Measurements from ENCODE around the gene PTPRG. TPM values are rescaled to one million over a fixed set of nuclear protein-coding genes. Genes with fewer than 3 reads are reported as not detected.

PTPRG gene
- polyA plus RNA-seq, 3 donors = not detected

- Histone ChIP-seq H3K27ac (ENCODE audit: low read depth in 1 of 2, low read length in 2 of 2) (no peak overlapping the region), H3K4me2 (replicated peaks; ENCODE audit: extremely low read depth, low read length, poor library complexity, severe bottlenecking) (no peak overlapping the region), H3K4me1 (ENCODE audit: control insufficient read depth in 1 of 2, insufficient read depth in 2 of 2, low read length in 2 of 2) (no peaks in the 10 kb centered on the region), H2AFZ (ENCODE audit: insufficient read depth, low read depth, low read length, poor library complexity, severe bottlenecking) (no peak overlapping the region), H3K79me2 (ENCODE audit: insufficient read depth, low read length) (no peaks in the 10 kb centered on the region), H3K9me3 (replicated peaks in 1 of 2; ENCODE audit: control insufficient read depth in 1 of 2, insufficient read depth in 1 of 2, low read length in 2 of 2) (no peaks in the 10 kb centered on the region), H4K20me1 (ENCODE audit: insufficient read depth, low read length) (no peaks in the 10 kb centered on the region), H3K9ac (ENCODE audit: insufficient read depth, low read length, poor library complexity, severe bottlenecking) (no peak overlapping the region), H3K27me3 (ENCODE audit: control insufficient read depth in 2 of 2, insufficient read depth in 2 of 2, low read length in 2 of 2) (no peaks in the 10 kb centered on the region), H3K4me3 (replicated peaks in 1 of 3; ENCODE audit: low read depth in 2 of 3, low read length in 3 of 3) (no peak overlapping the region), H3K36me3 (replicated peaks in 1 of 2; ENCODE audit: control insufficient read depth in 1 of 2, insufficient read depth in 2 of 2, low read length in 2 of 2) (no peaks in the 10 kb centered on the region)
- WGBS (ENCODE audit: insufficient coverage) = no CpG with 5 or more reads among the region's 7 CpGs
- Mint-ChIP-seq H3K27ac (no peak overlapping the region), H3K4me3 (no peak overlapping the region), H3K9me3 (peaks cover 0 to 4% (median 2%) of the 10 kb centered on the region in 7 donors), H3K4me1 (no peaks in the 10 kb centered on the region), H3K36me3 (no peaks in the 10 kb centered on the region), H3K27me3 (ENCODE audit: low read depth in 3 of 3) (peaks cover 0 to 4% (median 0%) of the 10 kb centered on the region in 3 donors)
- TF ChIP-seq CTCF (IDR thresholded peaks at IDR 0.05) = no peak
- intact Hi-C loops (cut with micrococcal nuclease) = no loop called here
- DNase-seq = no peak
Observed at GRCh38 chr3:61625429-61625828, 64.1 kb downstream of the PTPRG start.

GRCh38 chr3:61626484-61626883, 65.1 kb downstream of the PTPRG start:
- Histone ChIP-seq H3K27ac (ENCODE audit: low read depth in 1 of 2, low read length in 2 of 2) (no peak overlapping the region), H3K27me3 (ENCODE audit: control insufficient read depth in 2 of 2, insufficient read depth in 2 of 2, low read length in 2 of 2) (no peaks in the 10 kb centered on the region), H4K20me1 (ENCODE audit: insufficient read depth, low read length) (no peaks in the 10 kb centered on the region), H3K9me3 (replicated peaks in 1 of 2; ENCODE audit: control insufficient read depth in 1 of 2, insufficient read depth in 1 of 2, low read length in 2 of 2) (no peaks in the 10 kb centered on the region), H3K36me3 (replicated peaks in 1 of 2; ENCODE audit: control insufficient read depth in 1 of 2, insufficient read depth in 2 of 2, low read length in 2 of 2) (no peaks in the 10 kb centered on the region), H3K79me2 (ENCODE audit: insufficient read depth, low read length) (no peaks in the 10 kb centered on the region), H3K4me3 (replicated peaks in 1 of 3; ENCODE audit: low read depth in 2 of 3, low read length in 3 of 3) (no peak overlapping the region), H2AFZ (ENCODE audit: insufficient read depth, low read depth, low read length, poor library complexity, severe bottlenecking) (no peak overlapping the region), H3K4me1 (ENCODE audit: control insufficient read depth in 1 of 2, insufficient read depth in 2 of 2, low read length in 2 of 2) (no peaks in the 10 kb centered on the region), H3K4me2 (replicated peaks; ENCODE audit: extremely low read depth, low read length, poor library complexity, severe bottlenecking) (no peak overlapping the region), H3K9ac (ENCODE audit: insufficient read depth, low read length, poor library complexity, severe bottlenecking) (no peak overlapping the region)
- no peak overlapping the region for H3K4me3 Mint-ChIP-seq
- no peaks in the 10 kb centered on the region for H3K4me1 Mint-ChIP-seq
- no peaks in the 10 kb centered on the region for H3K36me3 Mint-ChIP-seq
- H3K27me3 Mint-ChIP-seq (ENCODE audit: low read depth in 3 of 3) = peaks cover 0 to 5% (median 0%) of the 10 kb centered on the region in 3 donors
- no peak for DNase-seq
- WGBS (ENCODE audit: insufficient coverage) = 97% methylated on average over 6 of the region's 6 CpGs
- intact Hi-C loops (cut with micrococcal nuclease) = no loop called here
- TF ChIP-seq CTCF (IDR thresholded peaks at IDR 0.05) = no peak
- no peak overlapping the region for H3K27ac Mint-ChIP-seq
- peaks cover 0 to 4% (median 2%) of the 10 kb centered on the region in 7 donors for H3K9me3 Mint-ChIP-seq
